Sigmoid colon (tissue), 7 donors: ENCODE results near the gene SAMD10. TPM values are rescaled to one million over a fixed set of nuclear protein-coding genes. Genes with fewer than 3 reads are reported as not detected.
A peak's percentile ranks its signal among the peaks of the same experiment; 100 is the strongest.
"Not testable (repeated sequence)": the region's sequence is repeated elsewhere in the genome, so short reads cannot be mapped to it uniquely, and the experiment has no call there.

ENCODE experiments used
- DNase-seq: peaks from one replicate; pipeline ENCODE4 v3.0.0-alpha.2; 2019
- H3K27ac ChIP-seq, 4 donors: fragments of 200-600 bp; sonication (generic); one replicate each; pipeline ENCODE4 v1.5.1; 2016 to 2019; ENCODE audit warnings: mild to moderate bottlenecking in 1 of 4
- H3K27me3 ChIP-seq, 3 donors: fragments of 200-600 bp; sonication (generic); one replicate each; pipeline ENCODE4 v1.5.1; 2019; ENCODE audit warnings: mild to moderate bottlenecking in 1 of 3
- H3K36me3 ChIP-seq, 4 donors: fragments of 200-600 bp; sonication (generic); one replicate each; pipeline ENCODE4 v1.5.1; 2016 to 2019
- H3K4me1 ChIP-seq, 4 donors: fragments of 200-600 bp; sonication (generic); one replicate each; pipeline ENCODE4 v1.5.1; 2017 to 2019
- H3K4me3 ChIP-seq, 4 donors: fragments of 200-600 bp; sonication (generic); one replicate each; pipeline ENCODE4 v1.5.1; 2017 to 2019; ENCODE audit warnings: mild to moderate bottlenecking in 2 of 4, moderate library complexity in 1 of 4
- H3K9me3 ChIP-seq, 4 donors: fragments of 200-600 bp in 3 of 4; sonication (generic) in 3 of 4; one replicate each; pipeline versions ENCODE4 v1.5.1 to v1.6.1; 2013 to 2019
- EP300 ChIP-seq, 4 donors: sonication (generic); formaldehyde crosslinking; IDR thresholded peaks; one replicate each; pipeline ENCODE4 v1.6.1; 2017; ENCODE audit warnings: antibody characterized with exemption in 4 of 4
- POLR2A ChIP-seq, 2 donors: fragments of 450-650 bp; IDR thresholded peaks; one replicate each; pipeline ENCODE4 v1.6.1; 2016; ENCODE audit warnings: antibody characterized with exemption in 2 of 2, mild to moderate bottlenecking in 2 of 2, moderate library complexity in 2 of 2
- POLR2AphosphoS5 ChIP-seq, 4 donors: sonication (generic); formaldehyde crosslinking; IDR thresholded peaks; one replicate each; pipeline ENCODE4 v1.6.1; 2017; ENCODE audit warnings: antibody characterized with exemption in 4 of 4
- WGBS, 2 donors: extraction: QIAGEN DNeasy Blood & Tissue Kit; methylation state at CpG; one replicate each; pipeline ENCODE4 v1.1.7; 2013; 5-methylcytosine and 5-hydroxymethylcytosine counted together
- intact Hi-C: fragments of 100-400 bp; cut with DNase I; formaldehyde crosslinking; loops from one replicate; pipeline ENCODE4 v1.15.1; 2023
- polyA plus RNA-seq, 3 donors: library from polyadenylated mRNA; stranded (reverse); fragments of 200-250 nt; gene quantifications; one replicate each; pipeline ENCODE4 v1.2.3, GENCODE V29; 2013
- total RNA-seq, 4 donors: library from RNA; depleted of rRNA; stranded (reverse); fragments of >200 nt; gene quantifications; one replicate each; pipeline ENCODE4 v1.1.0, GENCODE V29; 2016
- TF ChIP-seq, protein P1 (sequence below), 4 experiments: fragments of 450-650 bp in 3 of 4; fragments of 200-600 bp in 1 of 4; IDR thresholded peaks; one replicate each; pipeline ENCODE4 v1.5.1; 2016 to 2019; ENCODE audit warnings: antibody characterized with exemption in 4 of 4, mild to moderate bottlenecking in 3 of 4, moderate library complexity in 2 of 4
- donor health status: healthy with polysubstance abuse.
- donor health status: Bipolar disorder and iron deficiency.
- donor health status: healthy.

SAMD10 gene
- total and polyA plus RNA-seq, 7 donors = 0.68 to 8.7 (median 2.8) TPM

DNA sequence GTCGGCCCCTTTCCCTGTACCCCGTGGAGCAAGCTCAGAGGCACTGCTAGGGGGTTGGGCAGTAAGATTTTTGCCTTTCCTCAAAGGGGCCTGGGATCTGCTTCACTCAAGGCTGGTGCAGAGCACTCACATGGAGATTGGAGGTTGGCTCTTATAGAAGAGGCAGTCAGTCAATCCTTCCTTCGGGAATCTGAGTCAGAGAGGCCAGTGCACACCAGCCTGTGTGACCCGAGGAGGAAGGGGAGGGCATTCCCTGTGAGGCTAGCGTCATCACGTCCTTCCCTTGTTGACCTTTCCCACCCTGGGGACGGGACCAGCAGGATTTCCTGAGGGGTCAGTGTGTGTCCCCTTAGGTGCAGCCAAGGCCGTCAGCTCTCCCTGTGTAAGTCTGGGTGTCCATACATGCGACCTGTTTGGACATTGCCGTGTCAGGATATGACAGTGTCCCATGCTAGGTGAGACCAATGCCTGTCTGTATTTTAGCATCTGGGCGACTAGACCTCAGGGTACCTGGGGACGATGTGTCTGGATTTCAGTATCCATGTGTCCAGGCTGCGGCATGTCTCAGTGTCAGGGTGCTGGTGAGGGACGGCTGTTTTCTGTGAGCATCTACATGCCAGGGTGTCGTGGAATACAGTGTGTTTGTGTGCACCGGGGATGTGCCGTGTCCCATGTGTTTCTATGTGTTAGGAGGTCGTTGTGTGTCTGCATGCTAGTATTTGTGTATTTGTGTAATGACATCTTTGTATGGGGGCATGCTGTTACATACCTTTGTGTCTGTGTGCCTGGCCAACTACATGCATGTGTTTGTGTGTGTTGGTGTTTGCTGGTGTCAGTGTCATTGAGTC, 6.9 kb downstream of the SAMD10 start:
- intact Hi-C loops = loop anchor here (1.0 to 10.0 kb wide), 5 partner anchors 63 to 758 kb away; partner anchors contain the start of genes PPDPF, RTEL1, STMN3 and YTHDF1
- WGBS, 2 donors = 77 to 81% methylated on average over 18 of the region's 18 CpGs
- TF ChIP-seq EP300 (IDR thresholded peaks at IDR 0.05) = no peak
- TF ChIP-seq POLR2AphosphoS5 (IDR thresholded peaks at IDR 0.05) = no peak
- Histone ChIP-seq H3K4me1 (peaks cover 0 to 28% (median 24%) of the 10 kb centered on the region in 4 donors), H3K4me3 (no peak overlapping the region), H3K27ac (peak overlapping the region in 1 of 4 donors; percentile 29), H3K27me3 (no peaks in the 10 kb centered on the region), H3K9me3 (no peaks in the 10 kb centered on the region), H3K36me3 (peaks cover 0 to under 1% (median 0%) of the 10 kb centered on the region in 4 donors)
- DNase-seq = peak; percentile 71

DNA sequence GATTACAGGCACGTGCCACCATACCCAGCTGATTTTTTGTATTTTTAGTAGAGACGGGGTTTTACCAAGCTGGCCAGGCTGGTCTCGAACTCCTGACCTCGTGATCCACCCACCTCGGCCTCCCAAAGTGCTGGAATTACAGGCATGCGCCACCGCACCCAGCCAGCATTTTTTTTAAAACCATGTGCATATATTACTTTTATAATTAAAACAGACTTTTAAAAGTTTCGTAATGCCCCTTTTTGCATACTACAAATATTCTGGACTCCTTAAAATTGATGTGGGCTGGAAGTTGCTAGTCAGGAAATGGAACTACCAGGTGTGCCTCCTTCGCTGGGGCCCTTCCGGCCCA, 7.5 kb downstream of the SAMD10 start:
- peak overlapping the region in 1 of 4 donors; percentile 29 for H3K27ac ChIP-seq
- 79 to 86% methylated on average over 10 of the region's 10 CpGs for WGBS, 2 donors
- DNase-seq, H3K36me3 ChIP-seq, H3K4me3 ChIP-seq, H3K9me3 ChIP-seq, H3K27me3 ChIP-seq: not testable (repeated sequence)
- peaks cover 0 to 28% (median 24%) of the 10 kb centered on the region in 4 donors for H3K4me1 ChIP-seq
- intact Hi-C loops = loop anchor here (5.0 to 10.0 kb wide), 4 partner anchors 195 to 757 kb away; partner anchors contain the start of genes PPDPF, RTEL1, STMN3 and YTHDF1

DNA sequence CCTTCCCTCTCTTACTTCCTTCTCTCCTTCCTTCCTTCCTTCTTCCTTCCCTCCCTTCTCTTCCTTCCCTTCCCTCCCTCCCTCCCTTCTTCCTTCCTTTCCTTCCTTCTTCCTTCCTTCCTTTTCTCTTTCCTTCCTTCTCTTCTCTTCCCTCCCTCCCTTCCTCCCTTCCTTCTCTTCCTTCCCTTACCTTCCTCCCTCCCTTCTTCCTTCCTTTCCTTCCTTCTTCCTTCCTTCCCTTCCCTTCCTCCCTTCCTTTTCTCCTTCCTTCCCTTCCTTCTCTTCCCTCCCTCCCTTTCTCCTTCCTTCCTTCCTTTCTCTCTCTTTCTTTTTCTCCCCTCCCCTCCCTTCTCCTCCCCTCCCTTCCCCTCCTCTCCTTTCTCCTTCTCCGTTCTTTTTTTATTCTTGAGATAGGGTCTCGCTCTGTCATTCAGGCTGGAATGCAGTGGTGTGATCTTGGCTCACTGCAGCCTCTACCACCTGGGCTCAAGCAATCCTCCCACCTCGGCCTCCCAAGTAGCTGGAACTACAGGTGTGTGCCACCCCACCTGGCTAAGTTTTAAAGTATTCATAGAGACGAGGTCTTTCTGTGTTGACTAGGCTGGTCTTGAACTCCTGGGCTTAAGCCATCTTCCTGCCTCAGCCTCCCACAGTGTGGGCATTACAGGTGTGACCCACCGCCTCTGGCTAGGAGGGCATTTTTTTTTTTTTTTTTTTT, 8.6 kb downstream of the SAMD10 start:
- Histone ChIP-seq H3K27me3 (no peaks in the 10 kb centered on the region), H3K27ac (peak overlapping the region in 1 of 4 donors; percentile 48), H3K4me3 (no peak overlapping the region), H3K4me1 (peaks cover 0 to 28% (median 24%) of the 10 kb centered on the region in 4 donors), H3K36me3 (peaks cover 0 to 15% (median 10%) of the 10 kb centered on the region in 4 donors), H3K9me3 (no peaks in the 10 kb centered on the region)
- WGBS, 2 donors = 82 to 95% methylated on average over 5 of the region's 5 CpGs
- DNase-seq = no peak
- intact Hi-C loops = loop anchor here (5.0 to 10.0 kb wide), 4 partner anchors 194 to 756 kb away; partner anchors contain the start of genes PPDPF, RTEL1, STMN3 and YTHDF1
- TF ChIP-seq, protein P1, sequence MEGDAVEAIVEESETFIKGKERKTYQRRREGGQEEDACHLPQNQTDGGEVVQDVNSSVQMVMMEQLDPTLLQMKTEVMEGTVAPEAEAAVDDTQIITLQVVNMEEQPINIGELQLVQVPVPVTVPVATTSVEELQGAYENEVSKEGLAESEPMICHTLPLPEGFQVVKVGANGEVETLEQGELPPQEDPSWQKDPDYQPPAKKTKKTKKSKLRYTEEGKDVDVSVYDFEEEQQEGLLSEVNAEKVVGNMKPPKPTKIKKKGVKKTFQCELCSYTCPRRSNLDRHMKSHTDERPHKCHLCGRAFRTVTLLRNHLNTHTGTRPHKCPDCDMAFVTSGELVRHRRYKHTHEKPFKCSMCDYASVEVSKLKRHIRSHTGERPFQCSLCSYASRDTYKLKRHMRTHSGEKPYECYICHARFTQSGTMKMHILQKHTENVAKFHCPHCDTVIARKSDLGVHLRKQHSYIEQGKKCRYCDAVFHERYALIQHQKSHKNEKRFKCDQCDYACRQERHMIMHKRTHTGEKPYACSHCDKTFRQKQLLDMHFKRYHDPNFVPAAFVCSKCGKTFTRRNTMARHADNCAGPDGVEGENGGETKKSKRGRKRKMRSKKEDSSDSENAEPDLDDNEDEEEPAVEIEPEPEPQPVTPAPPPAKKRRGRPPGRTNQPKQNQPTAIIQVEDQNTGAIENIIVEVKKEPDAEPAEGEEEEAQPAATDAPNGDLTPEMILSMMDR (IDR thresholded peaks at IDR 0.05) = no peak
- TF ChIP-seq POLR2A (IDR thresholded peaks at IDR 0.05) (no peak), POLR2AphosphoS5 (IDR thresholded peaks at IDR 0.05) (no peak), EP300 (IDR thresholded peaks at IDR 0.05) (no peak)

DNA sequence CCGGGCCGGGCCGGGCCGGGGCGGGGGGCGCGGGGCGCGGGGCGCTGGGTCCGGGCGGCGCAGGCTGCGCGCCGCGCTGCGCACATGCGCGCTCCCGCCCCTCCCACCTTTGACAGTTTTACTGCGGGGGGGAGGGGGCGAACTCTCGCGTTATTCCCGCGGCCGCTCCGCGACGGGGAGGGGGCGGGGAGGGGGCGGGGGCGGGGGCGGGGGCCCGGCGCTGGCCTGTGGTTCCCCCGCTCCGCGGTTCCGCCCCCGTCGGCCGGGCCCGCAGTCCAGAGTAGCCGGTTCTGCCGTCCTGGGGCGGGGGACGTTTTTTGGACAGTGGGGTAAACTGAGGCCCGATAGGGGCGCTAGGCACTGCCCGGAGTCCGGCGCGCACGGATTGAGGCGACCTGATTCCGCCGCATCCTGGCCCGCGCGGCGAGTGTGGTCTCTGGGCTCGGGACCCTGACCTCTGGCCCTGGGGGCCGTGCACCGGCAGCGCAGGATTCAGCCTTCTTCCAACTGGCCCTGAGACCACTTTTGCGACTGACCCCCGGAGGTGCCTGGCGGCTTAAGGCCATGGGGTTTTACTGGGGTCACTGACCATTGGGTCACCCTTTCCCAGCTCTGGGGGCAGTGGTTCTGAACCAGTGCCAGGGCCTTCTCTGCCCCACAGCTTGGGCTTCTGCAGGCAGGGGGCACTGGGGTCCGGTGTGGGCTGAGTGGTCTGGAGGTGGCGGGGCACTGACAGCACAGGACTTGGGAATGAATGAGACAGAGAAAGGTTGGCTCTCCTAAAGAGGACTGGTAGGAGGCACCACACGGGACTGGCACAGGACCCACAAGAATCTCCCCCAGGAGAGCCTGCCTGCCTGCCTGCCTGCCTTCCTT, 9.4 kb downstream of the SAMD10 start, which contains the start of gene ZNF512B:
Gene ZNF512B, minus strand, starts transcription at position 93 of the 876 bp plus-strand sequence. CDS start 1,980 bp downstream, outside the sequence.
- DNase-seq = peak; percentile 83
- Histone ChIP-seq H3K4me1 (peaks cover 0 to 28% (median 24%) of the 10 kb centered on the region in 4 donors), H3K36me3 (peaks cover 0 to 15% (median 10%) of the 10 kb centered on the region in 4 donors), H3K4me3 (peak within 1 kb of the TSS; percentile 46 to 73 (median 68)), H3K9me3 (no peaks in the 10 kb centered on the region), H3K27ac (peak within 1 kb of the TSS; percentile 48 to 81 (median 77)), H3K27me3 (no peaks in the 10 kb centered on the region)
- intact Hi-C loops = loop anchor here (5.0 to 10.0 kb wide), 4 partner anchors 193 to 755 kb away; partner anchors contain the start of genes PPDPF, RTEL1, STMN3 and YTHDF1
- WGBS, 2 donors = 3 to 4% methylated on average over 70 of the region's 73 CpGs
- TF ChIP-seq, protein P1 (IDR thresholded peaks at IDR 0.05) = no peak
- TF ChIP-seq POLR2AphosphoS5 (IDR thresholded peaks at IDR 0.05) = peak in 2 of 4 donors; percentile 31 to 44
